Smooth muscle cell of the brain vasculature (primary cell): ENCODE results near the gene DENND4C.
"Not testable (repeated sequence)": the region's sequence is repeated elsewhere in the genome, so short reads cannot be mapped to it uniquely, and the experiment has no call there.

Experiments used
- DNase-seq: peaks from one replicate; pipeline ENCODE4 v3.0.0-alpha.2; 2012; ENCODE audit warnings: low read depth, low spot score

DENND4C gene

GRCh38 chr9:19410195-19410503 is 179.7 kb downstream of the DENND4C start:
- DNase-seq = no peak

- no peak for DNase-seq
Observed at GRCh38 chr9:19410594-19410993, 180.1 kb downstream of the DENND4C start.

GRCh38 chr9:19411316-19411715 is 180.8 kb downstream of the DENND4C start:
- DNase-seq = no peak

GRCh38 chr9:19413456-19413855 is 183.0 kb downstream of the DENND4C start:
- DNase-seq = not testable (repeated sequence)

GRCh38 chr9:19416143-19416542 is 185.7 kb downstream of the DENND4C start:
- peak; percentile 41 for DNase-seq

GRCh38 chr9:19420877-19421276 is 190.4 kb downstream of the DENND4C start:
- no peak for DNase-seq
